Activated CD4-positive, alpha-beta T cell treated with anti-CD3 and anti-CD28 coated beads, Interleukin-2, Interleukin-6, amounts not matched to agents 100 ng/mL and 50 ng/mL, durations not matched to agents 16 hours and 8 hours (primary cell): Measurements from ENCODE around the gene PLD3.
"Not testable (repeated sequence)": the region's sequence is repeated elsewhere in the genome, so short reads cannot be mapped to it uniquely, and the experiment has no call there.

Experiments
- DNase-seq: peaks from one replicate; pipeline ENCODE4 v3.0.0-alpha.2; 2020

Gene PLD3

GRCh38 chr19:40392894-40393517, 44.5 kb downstream of the PLD3 start:
- DNase-seq, result no peak

GRCh38 chr19:40393894-40394815, 45.7 kb downstream of the PLD3 start:
- no peak for DNase-seq

GRCh38 chr19:40394816-40395210, 46.3 kb downstream of the PLD3 start:
- no peak for DNase-seq

GRCh38 chr19:40395956-40396355, 47.5 kb downstream of the PLD3 start:
- DNase-seq, result no peak

- DNase-seq, result no peak
These were observed 48.5 kb downstream of the PLD3 start for GRCh38 chr19:40396886-40397567.

GRCh38 chr19:40397568-40397906, 49.0 kb downstream of the PLD3 start:
- no peak for DNase-seq

- peak; percentile 70 for DNase-seq
These were observed 50.1 kb downstream of the PLD3 start for GRCh38 chr19:40398417-40399131.

- DNase-seq, result no peak
These were observed 52.1 kb downstream of the PLD3 start for GRCh38 chr19:40400559-40400958.

GRCh38 chr19:40403262-40403984, 54.9 kb downstream of the PLD3 start:
- peak; percentile 95 for DNase-seq

- DNase-seq, result no peak
These were observed 59.5 kb downstream of the PLD3 start for GRCh38 chr19:40407714-40408597.

- not testable (repeated sequence) for DNase-seq
These were observed 60.1 kb downstream of the PLD3 start for GRCh38 chr19:40408598-40408925.

GRCh38 chr19:40410030-40410389, 61.5 kb downstream of the PLD3 start:
- DNase-seq, result no peak

- no peak for DNase-seq
These were observed 62.8 kb downstream of the PLD3 start for GRCh38 chr19:40411125-40411842.

- DNase-seq, result no peak
These were observed 63.5 kb downstream of the PLD3 start for GRCh38 chr19:40411958-40412499.

GRCh38 chr19:40412866-40413265, 64.4 kb downstream of the PLD3 start:
- no peak for DNase-seq

GRCh38 chr19:40413291-40413845, 64.9 kb downstream of the PLD3 start, which contains the start of gene PRX:
TSS of gene PRX (minus strand) at chr19:40413378. CDS start at chr19:40407932, 5,446 bp downstream.
- DNase-seq, result no peak

GRCh38 chr19:40414542-40415535, 66.3 kb downstream of the PLD3 start:
- no peak for DNase-seq

GRCh38 chr19:40415768-40416167, 67.3 kb downstream of the PLD3 start:
- no peak for DNase-seq
